Ramos (cell line): ENCODE measurements around the gene PMM1.

ENCODE experiments used
- in situ Hi-C: fragments of 300-500 bp; cut with MboI; formaldehyde crosslinking; loops from one replicate; pipeline ENCODE4 v1.14.3; 2022; ENCODE audit warnings: low sequenced_read_pairs; ENCODE audit not compliant: unreplicated experiment

Gene PMM1

GRCh38 chr22:41540365-41540764, 49.3 kb downstream of the PMM1 start:
- in situ Hi-C loops = no loop called here

- in situ Hi-C loops = no loop called here
Observed at GRCh38 chr22:41540006-41540315, 49.7 kb downstream of the PMM1 start.

GRCh38 chr22:41539146-41540005, 50.3 kb downstream of the PMM1 start:
- in situ Hi-C loops = no loop called here

GRCh38 chr22:41538583-41538982, 51.1 kb downstream of the PMM1 start:
- in situ Hi-C loops = no loop called here

GRCh38 chr22:41537203-41537602, 52.4 kb downstream of the PMM1 start:
- in situ Hi-C loops = no loop called here

- in situ Hi-C loops = no loop called here
Observed at GRCh38 chr22:41535244-41535643, 54.4 kb downstream of the PMM1 start.

GRCh38 chr22:41534219-41534618, 55.4 kb downstream of the PMM1 start:
- in situ Hi-C loops = no loop called here

- in situ Hi-C loops = no loop called here
Observed at GRCh38 chr22:41532908-41533825, 56.5 kb downstream of the PMM1 start.

- in situ Hi-C loops = no loop called here
Observed at GRCh38 chr22:41531715-41532477, 57.7 kb downstream of the PMM1 start.

- in situ Hi-C loops = no loop called here
Observed at GRCh38 chr22:41530890-41531714, 58.5 kb downstream of the PMM1 start.

- in situ Hi-C loops = no loop called here
Observed at GRCh38 chr22:41528938-41529561, 60.6 kb downstream of the PMM1 start.

- in situ Hi-C loops = no loop called here
Observed at GRCh38 chr22:41528132-41528766, 61.4 kb downstream of the PMM1 start.
